ENCODE measurements around the gene GUK1.

DNA sequence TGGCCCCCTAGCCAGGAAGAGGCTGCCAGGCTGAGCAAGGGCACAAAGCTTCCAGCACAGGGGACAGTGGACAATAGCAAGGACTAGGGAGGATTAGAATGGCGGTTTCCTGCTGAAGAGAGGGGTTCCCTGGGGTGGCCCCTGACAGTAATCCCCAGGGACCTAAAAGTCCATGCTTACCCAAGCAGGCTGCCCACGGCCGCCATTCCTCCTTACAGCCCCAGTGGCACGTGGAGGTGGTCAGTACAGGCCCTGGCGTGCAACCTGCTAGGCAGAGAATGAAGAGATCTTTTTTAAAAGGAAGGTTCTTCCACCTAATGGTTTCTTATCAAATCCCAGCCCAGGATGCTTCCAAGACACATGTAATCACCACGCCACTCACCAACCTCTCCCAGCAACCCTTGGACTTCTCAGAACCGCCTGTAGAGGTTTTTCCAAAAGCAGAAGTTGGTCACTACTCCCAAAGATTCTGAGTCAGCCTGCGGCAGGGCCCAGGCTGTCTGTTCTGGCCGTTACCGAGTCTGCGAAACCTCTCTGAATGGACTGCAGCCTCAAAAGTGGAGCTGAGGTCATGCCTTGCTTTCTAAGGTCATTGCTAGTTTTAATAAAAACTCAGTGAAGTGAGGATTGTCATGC lies 31.9 kb upstream of the GUK1 start:
- TF ChIP-seq EP300 (IDR thresholded peaks at IDR 0.05), result no peak
- TF ChIP-seq POLR2AphosphoS5 (IDR thresholded peaks at IDR 0.05), result no peak
- no peak for TF ChIP-seq CTCF (IDR thresholded peaks at IDR 0.05)

All from gastroesophageal sphincter (tissue), 3 donors.